Activated gamma-delta T cell treated with Interleukin-2 at 50 U/mL for 16 hours (primary cell): ENCODE measurements around the gene SDF2.
"Not testable (repeated sequence)": the region's sequence is repeated elsewhere in the genome, so short reads cannot be mapped to it uniquely, and the experiment has no call there.

Experiments
- DNase-seq: peaks from one replicate; pipeline ENCODE4 v3.0.0-alpha.2; 2020

SDF2 gene

DNA sequence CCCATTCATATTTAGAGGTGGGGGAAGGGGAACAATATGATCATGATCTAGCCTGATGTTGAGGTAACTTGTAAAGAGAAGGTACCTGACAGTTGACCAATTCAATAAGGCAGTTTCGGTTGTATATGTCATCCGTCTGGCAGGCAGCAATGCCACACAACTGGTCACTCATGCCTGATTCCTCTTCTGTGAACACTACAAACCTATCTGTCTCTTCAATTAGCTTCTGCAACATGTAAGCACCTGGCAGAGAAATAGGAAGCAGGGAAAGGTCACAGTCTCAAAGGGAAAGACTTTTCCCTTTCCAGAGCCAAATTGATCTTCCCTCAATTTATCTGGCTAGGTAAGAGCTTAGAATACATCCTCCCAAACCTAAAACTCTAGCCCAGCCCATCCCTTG lies 37.6 kb downstream of the SDF2 start:
- DNase-seq = no peak

DNA sequence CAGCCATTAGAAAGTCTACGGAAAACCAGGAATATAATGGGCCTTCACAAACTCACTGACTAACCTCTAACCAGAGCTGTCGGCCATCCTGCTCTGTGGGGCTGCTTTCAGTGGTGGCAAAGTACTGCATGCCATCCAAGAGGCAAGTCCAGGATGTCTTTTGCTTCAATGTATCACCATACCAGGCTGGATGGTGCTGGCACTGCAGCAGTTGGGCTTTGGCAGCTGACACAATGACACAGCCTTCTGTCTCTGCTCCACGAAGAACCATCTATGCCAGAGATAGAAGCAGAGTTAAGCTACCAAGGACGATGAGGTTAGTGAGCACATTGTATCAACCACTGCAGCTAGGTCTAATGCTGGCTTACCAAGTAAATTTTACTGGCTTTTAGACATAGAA lies 38.0 kb downstream of the SDF2 start:
- no peak for DNase-seq

- no peak for DNase-seq
These were observed 39.5 kb downstream of the SDF2 start for GRCh38 chr17:28622186-28622585.

DNA sequence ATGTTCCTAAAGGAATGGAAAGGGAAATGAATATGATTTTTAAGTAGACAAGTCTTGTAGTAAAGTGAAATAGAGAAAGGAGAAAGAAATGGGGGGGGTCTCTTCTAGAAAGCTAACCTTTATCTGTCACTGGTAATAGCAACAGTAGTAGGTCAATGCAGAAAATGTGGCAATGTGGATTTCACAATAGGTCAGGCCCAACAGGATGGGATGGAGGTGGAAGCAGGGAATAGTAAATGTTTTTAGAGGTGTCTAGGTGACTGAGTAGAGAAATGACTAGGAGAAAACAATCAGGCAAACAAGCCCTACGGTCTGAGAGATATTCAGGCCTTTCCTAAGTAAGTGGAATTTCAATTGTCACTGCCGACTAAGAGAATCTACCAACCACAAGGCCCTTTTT lies 41.7 kb downstream of the SDF2 start:
- DNase-seq = no peak

- no peak for DNase-seq
These were observed 43.2 kb downstream of the SDF2 start for GRCh38 chr17:28618464-28618863.

GRCh38 chr17:28616281-28616680 lies 45.4 kb downstream of the SDF2 start:
- no peak for DNase-seq

- DNase-seq = no peak
These were observed 46.3 kb downstream of the SDF2 start for GRCh38 chr17:28615260-28615940.

DNA sequence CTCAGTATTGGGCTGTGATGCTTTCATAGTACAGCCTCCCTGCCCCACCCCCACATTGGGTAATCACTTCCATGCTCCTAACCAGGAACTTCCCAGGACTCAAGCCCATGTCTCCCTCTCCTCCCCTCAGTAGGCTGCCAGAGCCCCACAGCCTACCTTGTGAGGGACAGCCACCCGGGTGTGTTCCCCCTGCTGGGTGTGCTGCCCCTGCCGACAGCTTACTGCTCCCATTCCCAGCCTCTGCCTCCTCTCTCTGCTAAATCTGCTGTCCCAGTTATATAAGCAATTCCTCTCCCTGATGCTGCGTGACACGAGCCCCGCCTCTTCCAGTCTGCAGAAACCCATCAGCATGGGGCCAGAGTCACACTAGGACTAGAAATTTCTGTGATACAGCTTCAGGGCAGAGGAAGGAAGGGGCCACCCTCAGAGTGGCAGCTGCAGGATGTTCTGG lies 47.8 kb downstream of the SDF2 start, which contains the start of gene RSKR:
Gene RSKR, minus strand, starts transcription at position 255 of the 451 bp plus-strand sequence. Its CDS starts 24 bp downstream, at position 231.
- no peak for DNase-seq

DNA sequence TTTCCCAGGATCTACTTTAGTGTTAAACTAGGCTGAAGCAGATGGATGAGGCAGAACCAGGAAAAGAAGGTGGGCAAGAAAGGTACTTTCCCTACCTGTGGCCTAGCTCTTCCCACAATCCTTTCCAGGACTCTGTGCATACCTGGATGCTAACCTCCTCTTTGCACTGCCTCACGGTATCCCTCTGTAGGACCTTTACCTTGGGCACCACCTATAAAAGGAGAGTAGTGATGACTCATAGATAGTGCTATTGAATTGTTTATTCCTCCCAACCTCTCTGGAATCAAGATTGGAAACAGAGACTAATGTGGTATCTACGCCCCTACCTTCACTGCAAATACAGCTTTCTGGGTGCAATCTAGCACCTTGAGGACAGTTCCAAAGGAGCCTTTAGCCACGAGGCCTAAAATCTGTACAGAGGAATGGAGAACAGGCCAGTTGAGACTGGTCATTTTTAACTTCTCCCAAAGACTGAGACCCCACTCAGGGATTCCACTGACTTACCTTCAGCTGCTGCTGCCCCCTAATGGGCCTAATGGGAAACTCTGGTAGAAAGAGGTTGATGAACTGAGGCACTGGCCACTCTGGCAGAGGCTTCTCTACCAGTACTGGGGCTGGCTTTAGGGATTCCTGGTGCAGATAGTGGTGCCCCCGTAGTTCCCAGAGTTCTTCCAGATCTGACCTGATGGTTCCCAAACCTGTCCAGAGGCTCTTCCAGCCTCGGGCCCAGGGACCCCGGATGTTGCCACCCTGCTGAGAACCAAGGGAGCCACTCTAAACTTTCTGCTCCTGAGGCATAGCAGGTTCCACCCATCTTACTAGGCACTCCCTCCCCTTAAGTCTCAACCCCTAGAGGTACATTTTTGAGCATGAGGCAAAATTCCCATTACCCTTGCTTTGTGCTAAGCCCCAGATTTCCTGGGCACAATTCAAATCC lies 48.5 kb downstream of the SDF2 start:
- peak; percentile 35 for DNase-seq

GRCh38 chr17:28612531-28612930 lies 49.2 kb downstream of the SDF2 start:
- no peak for DNase-seq

- no peak for DNase-seq
These were observed 51.3 kb downstream of the SDF2 start for GRCh38 chr17:28610376-28610775.

GRCh38 chr17:28604031-28604430 lies 57.7 kb downstream of the SDF2 start:
- not testable (repeated sequence) for DNase-seq

- peak; percentile 38 for DNase-seq
These were observed 62.2 kb downstream of the SDF2 start for GRCh38 chr17:28599311-28600184.

DNA sequence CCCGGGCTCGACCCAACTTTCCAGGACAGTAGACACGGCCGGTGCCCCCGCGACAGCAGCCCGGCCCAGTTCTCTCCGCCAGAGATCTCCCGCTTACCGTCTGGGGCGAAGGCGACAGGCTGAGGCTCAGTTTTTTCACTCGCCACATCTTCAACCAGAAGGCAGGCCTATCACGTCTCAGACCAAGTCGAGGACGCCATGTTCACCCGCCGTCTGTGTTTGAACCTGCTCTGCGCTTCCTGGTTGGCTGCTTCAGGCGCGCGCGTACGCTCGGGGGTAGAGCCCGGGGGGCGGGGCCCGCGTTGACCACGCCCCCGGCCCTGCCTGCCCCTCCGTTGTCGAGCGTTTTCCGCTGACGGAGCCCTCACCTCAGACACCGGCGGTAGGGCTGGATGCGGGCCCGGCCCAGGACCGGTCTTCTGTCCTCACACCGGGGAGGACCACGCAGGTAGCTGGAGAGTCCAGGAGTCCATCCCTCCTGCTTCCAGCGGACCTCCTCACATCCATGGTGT lies 62.9 kb downstream of the SDF2 start, which contains the start of gene SPAG5:
Gene SPAG5, minus strand, starts transcription at position 227 of the 512 bp plus-strand sequence. Its CDS starts 79 bp downstream, at position 148.
- DNase-seq = peak; percentile 94

GRCh38 chr17:28598389-28598788 lies 63.3 kb downstream of the SDF2 start:
- no peak for DNase-seq
